Activated CD4-positive, alpha-beta T cell treated with anti-CD3 and anti-CD28 coated beads, Interleukin-2, amount 50 U/mL, for 48 hours (primary cell): Measurements from ENCODE around the gene PTGR2.
"Not testable (repeated sequence)": the region's sequence is repeated elsewhere in the genome, so short reads cannot be mapped to it uniquely, and the experiment has no call there.

ENCODE experiments used
- DNase-seq, 2 experiments: peaks; one replicate each; pipeline ENCODE4 v3.0.0-alpha.2; 2020

The PTGR2 gene

DNA sequence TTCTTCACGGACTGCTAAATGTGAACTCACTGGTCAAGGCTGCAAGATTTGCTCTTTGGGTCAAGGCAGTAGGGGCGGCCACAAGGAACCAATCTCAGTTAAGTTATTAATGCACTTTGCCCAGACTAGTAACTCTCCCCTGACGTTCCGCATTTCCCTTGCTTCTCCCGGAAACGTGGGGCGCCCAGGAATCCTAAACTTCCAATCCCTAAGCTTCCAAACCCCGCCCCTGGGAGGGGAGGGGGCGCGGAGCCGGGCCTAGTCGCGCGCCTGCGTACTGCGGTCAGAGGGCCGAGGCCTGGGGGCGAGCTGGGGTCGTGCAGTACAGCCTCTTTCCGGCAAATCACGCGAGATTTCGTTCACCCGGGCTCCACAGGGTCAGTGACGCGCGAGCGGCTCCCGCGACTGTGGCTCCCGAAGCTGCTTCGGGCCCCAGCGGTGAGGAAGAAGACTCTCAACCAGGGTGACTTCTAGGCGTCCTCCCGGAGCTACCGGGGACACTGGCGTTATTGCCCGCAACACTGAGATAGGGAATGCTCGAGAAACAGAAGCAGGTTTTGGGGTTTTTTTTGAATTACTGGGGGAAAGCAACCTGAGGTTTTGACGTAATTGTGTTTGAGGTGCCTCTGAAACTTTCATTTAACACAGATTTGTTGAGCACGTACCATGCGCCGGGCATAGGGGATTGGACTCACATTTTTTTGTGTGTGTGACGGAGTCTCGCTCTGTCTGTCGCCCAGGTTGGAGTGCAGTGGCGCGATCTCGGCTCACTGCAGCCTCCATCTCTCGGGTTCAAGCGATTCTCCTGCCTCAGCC, at the start of gene PTGR2:
Gene PTGR2 (plus strand): TSS at position 265 of the 816 bp plus-strand sequence. CDS start 7,032 bp downstream, outside the sequence.
- DNase-seq = peak; percentile 88 to 91

DNA sequence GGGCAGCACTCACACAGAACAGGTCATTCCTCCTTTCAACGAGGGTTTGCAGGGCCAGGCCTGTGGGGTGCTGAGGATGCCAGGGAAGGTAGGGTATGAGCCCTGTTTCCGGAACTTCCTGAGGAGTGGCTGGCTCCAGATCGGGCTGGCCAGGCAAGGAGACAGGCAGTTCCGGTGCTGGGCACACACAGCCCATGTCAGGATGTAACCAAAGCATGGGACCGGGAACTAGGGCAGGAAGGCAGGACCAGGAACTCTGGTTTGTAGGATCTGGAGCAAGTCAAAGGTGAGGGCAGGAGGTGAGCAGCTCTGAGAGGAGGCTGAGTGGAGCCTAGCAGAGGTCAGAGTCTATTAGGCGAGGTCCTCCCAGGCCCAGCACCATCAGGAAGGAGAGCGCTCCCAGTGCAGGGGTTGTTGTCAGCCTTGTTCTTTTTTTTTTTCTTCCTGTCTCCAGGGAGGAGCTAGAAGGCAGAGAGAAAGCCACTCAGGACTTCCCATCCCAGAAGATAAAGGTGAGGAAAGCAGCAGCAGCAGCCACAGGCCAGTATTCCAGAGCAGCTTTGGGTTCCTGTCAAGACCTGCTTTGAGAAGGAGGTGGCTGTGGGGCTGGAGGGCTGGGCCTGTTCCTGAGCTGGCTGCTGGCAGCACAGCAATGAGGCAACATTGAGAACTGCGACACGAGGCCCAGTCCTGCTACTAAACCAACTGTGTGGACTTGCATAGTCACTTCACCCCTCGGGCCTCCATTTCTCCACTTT, 49.0 kb upstream of the PTGR2 start:
- DNase-seq = no peak

DNA sequence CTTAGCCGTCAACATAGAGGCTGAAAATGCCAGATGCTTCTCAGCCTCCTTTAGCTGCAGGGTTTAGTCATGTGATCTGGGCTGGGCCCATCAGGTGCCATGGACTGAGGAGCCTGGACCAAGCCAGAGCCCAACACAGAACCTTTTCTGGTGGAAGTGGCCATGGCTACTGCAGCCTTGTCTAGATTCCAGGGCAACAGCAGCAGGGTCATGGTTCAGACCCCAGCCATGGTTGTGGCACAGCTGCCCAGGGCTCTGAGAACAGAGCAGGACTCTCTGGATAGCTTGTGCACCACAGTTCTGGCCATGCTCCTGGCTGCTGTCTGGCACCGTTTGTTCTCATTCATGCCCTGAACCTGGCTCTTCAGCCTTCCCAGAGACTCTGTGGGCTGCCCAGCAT, 47.0 kb upstream of the PTGR2 start:
- no peak for DNase-seq

DNA sequence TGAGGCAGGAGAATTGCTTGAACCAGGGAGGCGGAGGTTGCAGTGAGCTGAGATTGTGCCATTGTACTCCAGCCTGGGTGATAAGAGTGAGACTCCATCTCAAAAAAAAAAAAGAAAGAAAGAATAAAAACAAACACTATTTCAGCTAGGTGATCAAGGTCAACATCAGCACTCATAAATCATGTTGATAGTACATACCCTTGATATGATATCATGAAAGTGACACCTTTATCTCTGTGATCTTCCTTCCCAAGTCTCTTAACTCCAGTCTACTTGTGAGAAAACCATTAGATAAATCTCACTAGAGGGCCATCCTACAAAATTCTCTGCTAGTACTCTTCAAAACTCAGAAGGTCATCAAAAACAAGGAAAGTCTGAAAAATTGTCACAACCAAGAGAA, 44.2 kb upstream of the PTGR2 start:
- no peak for DNase-seq

DNA sequence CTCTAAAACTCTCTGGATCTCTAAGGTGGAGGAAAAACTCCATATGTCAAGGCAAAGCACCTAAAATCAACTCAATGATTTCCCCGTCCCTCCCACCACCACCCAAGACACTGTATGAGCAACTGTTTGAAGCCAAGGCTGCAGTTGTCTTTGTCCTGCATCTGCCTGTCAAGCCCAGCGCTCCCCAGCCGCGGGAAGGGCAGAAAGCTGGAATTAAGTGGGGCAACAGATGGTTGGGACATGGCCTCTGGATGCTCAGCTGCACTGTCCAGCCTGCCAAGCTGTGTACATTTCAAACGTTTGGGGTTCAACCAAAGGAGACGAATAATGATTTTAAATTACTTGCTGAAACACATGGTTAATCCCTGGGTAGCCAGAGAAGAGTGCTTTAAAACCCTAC, 42.2 kb upstream of the PTGR2 start:
- no peak for DNase-seq

DNA sequence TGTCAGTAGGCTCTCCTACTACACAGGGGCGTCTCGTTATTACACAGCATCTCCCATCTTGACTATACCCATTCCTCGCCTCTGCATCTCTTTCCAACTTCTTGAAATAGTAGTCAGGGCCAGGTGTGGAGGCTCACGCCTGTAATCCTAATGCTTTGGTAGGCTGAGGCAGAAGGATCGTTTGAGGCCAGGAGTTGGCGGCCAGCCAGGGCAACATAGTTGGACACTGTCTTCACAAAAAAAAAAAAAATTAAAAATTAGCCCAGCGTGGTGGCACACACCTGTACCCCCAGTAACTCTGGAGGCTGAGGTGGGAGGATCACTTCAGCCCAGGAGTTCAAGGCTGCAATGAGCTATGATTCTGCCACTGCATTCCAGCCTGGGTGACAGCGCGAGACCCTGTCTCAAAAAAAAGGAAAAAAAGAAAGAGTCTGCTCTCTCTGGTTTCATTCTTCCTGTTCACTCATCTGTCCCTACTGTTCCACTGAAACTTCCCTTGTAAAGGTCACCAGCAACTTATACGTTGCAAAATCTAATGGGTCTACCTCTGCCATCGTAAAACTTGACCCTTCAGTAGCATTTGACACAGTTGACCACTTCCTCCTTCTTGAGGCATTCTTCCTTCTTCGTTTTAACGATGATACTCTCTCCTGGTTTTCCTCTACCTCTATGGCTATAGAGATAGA, 41.0 kb upstream of the PTGR2 start:
- DNase-seq = no peak

DNA sequence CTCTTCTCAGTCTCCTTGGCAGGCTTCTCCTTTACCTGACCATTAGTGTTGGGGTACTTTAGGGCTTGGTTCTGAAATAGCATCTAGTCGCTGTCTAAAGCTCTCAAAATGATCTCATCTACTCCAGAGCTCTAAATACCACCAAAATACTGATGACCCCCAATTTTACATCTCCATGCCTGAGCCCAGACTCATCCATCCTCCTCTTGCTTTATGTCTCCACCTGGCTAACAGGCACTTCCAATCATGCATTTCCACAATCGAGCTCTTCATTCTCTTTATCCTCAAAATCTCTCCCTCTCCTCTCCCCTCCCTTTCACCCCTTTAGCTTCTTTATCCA, 40.5 kb upstream of the PTGR2 start:
- no peak for DNase-seq

DNA sequence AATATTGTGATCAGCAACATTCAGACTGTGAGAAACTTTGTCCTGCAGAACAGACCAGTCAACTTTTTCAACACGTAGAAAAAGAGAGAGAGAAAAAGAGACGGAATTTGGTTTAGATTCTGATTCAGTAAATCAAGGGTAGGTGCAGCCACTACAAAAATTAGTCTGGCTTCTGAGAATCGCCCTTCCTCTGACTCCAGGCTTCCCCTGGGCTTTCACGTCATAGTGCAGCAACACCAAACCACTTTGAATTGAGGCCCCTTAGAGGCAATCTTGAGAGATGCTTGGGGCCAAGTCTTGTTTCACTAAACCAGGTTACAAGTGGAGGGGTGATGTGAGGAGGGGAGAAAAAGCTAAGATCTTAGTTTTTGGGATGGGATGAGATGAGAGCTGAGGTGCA, 37.5 kb upstream of the PTGR2 start:
- peak; percentile 21 to 26 for DNase-seq

DNA sequence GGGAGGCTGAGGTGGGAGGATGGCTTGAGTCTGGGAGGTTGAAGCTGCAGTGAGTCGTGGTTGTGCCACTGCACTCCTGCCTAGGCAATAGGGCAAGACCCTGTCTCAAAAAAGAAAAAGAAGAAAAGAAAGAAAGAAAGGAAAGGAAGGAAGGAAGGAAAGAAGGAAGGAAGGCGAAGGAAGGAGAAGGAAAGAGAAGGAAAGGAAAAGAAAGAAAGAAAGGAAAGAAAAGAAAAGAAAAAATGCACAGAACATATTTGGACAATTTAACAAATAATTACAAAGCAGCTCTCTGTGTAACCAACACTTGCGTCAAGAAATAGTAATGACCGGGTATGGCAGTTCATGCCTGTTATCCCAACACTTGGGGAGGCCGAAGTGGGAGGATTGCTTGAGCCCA, 35.8 kb upstream of the PTGR2 start:
- DNase-seq = no peak

DNA sequence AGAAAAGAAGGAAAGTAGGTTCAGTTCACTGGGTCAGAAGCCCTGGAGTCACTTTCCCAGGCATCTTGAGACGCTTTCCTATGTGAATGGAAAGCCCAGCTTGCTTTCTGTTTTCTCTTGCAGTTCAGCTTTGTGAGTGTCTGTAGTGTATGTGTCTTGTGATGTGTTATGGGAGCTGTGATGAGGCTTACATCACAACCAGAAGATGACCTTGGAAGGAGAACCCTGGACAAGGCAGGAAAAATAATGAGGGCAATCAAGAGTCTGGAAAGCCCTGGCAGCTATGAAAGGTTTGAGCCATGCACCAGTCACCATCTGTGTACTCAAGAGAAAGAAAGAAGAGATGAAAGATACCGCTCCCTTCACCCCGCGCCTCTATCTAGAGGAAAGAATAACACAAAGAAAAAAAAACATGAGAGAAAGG, 35.2 kb upstream of the PTGR2 start:
- DNase-seq = no peak

DNA sequence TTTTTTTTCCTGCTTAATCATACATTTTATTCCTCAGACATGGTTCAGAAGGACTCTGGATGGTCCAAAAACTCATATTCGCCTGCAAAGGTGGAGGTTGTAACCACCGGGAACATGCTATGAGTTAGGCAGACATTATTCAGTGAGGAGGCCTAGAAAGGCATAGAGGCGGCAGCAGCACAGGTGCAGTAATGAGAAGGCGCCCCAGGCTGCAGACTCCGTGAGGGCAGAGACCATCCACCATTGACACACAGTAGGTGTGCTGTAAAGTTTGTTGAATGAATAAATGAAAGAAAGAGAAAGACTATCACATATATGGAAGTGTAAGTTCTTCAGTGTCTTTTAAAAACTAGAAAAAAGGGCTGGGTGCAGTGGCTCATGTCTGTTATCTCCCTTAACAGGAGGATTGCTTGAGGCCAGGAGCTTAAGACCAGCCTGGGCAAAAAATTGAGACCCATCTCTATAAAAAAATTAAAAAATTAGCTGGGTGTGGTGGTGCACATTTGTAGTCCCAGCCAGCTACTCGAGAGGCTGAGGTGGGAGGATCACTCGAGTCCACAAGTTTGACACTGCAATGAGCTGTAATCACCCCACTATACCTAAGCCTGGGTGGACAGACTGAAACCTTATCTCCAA, 34.5 kb upstream of the PTGR2 start:
- no peak for DNase-seq

DNA sequence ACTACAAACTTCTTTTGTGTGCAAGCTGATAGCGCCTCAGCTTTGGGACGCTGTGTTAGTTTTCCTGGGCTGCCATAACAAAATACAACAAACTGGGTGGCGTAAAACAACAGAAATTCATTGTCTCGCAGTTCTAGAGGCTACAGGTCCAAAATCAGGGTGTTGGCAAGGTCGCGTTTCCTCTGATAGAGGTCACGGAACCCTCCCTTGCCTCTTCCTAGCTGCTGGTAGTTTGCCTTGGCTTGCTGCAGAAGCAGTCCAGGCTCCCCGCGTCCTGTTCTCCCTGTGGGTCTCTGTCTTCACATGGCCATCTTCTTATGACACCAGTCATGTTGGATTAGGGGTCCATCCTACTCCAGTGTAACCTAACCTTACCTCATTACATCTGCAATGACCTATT, 32.8 kb upstream of the PTGR2 start:
- DNase-seq = no peak

DNA sequence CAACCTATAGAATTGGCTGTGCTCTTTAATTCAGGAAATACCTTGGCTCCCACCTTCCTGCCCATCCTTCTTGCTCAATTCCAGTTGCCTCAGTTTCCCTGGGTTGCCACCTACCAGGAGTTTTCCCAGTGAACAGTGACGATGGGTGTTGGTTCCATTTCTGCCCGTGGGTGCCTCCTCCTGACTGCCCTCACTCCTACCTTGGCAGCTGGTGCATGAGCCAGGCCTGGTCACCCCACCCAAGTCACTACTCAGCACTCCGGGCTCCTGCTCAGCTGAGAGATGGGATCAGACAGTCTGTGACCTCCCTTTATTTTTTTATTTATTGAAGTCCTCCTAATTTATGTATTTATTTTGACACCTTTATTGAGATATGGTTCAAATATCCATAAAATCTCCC, 31.0 kb upstream of the PTGR2 start:
- no peak for DNase-seq

DNA sequence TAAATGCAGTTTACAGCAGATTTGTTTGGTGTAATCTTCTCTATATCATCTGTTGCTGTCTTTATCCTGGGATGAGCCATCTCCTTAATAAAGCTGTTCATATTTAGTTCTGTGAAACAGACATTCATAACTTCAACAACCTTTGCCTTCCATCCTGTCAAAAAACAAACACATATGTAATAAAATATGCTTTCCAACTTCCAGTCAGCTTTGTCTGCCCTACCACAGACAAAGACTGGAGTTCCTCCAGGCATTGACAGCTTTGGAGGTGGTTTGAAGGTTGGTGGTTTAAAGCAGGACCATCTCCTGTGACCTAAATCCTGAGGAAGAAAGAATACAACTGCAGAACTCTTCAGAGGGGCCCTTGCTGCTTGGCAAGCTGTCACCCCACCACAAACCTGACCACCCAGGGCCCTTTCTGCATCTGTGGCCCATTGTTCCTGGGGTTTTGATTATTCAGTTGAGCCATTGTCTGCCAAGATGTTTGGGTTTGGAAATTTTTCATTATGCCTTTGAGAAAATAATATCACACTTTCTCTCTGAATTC, 28.2 kb upstream of the PTGR2 start:
- no peak for DNase-seq

DNA sequence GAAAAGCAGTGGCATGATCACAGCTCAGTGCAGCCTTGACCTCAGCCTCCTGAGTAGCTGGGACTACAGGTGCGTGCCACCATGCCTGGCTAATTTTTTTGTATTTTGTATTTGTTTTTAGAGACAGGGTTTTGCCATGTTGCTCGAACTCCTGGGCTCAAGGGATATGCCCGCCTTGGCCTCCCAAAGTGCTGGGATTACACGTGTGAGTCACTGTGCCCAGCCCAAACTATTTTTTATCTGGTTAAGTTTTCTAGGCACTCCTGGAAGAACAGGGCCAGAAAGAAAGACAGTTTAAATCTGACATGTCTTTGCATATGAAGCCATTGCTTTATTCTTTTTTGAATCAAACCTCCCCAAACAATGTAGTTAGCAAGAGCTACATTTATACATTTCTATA, 27.5 kb upstream of the PTGR2 start:
- no peak for DNase-seq

DNA sequence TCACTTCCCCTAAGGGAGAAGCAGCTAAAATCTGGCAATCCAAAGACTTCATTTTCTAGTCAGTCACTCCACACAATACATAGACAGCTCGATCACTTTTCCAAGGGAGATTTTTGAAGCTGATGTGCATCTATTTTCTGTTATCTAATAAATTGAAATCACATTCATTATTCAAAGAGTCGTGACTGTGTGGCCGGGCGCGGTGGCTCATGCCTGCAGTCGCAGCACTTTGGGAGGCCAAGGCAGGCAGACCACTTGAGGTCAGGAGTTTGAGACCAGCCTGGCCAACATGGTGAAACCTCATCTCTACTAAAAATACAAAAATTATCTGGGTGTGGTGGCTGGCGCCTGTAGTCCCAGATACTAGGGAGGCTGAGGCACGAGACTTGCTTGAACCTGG, 27.1 kb upstream of the PTGR2 start:
- DNase-seq = no peak

DNA sequence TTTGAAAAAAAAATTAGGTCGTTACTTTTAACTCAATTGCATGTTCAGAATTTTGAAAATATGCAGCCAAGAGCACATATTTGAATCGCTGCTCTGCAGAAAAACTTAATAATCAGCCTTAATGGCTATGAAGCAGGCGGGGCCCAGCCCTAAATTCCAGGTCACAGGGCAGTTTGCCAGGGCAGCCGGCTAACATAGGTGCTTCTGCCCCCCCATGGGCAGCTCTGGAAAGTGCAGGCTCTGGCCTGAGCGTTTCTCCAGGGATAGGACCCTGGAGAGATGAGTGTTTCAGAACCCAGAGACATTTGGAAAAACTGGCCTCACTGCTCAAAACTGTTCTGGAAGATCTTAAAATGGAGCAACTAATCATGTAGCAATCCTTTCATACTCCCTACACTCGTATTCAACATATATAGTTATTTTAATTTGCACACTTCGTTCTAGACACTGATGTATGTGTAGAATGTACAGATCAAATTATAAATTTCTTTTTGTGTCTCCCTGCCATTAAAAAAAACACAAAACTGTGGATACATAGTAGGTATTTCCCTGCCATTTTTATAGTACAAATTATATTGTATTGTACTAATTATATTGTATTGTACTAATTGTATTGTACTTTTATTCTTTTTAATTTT, 26.0 kb upstream of the PTGR2 start:
- DNase-seq = peak; percentile 84 to 87

DNA sequence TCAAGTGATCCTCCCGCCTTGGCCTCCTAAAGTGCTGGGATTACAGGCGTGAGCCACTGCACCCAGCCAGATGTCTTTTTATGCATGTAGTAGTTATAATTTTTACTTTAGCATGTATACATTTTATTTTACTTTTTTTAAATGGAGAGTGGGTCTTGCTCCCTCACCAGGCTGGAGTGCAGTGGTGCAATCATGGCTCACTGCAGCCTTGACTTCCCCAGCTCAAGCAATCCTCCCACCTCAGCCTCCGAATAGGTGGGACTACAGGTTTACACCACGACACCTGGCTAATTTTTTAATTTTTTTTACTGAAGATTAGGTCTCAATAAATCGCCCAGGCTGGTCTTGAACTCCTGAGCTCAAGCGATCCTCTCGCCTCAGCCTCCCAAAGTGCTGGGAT, 24.4 kb upstream of the PTGR2 start:
- not testable (repeated sequence) for DNase-seq

DNA sequence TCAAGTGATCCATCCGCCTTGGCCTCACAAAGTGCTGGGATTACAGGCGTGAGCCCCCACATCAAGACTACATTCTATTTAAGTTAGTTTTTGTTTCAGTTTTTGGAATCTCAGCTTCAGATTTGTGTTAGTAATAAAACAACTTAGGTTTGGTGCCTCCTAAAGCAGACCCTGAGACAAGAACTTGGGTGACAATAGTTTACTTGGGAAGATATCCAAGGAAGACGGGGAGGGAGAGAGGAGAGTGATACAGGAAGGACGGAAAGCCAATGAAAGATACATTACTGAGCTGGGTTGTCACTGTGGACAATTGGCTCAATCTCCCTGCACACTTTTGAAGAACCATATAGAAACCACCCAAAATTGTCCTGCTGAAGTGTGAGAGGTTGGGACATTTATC, 22.6 kb upstream of the PTGR2 start:
- no peak for DNase-seq

DNA sequence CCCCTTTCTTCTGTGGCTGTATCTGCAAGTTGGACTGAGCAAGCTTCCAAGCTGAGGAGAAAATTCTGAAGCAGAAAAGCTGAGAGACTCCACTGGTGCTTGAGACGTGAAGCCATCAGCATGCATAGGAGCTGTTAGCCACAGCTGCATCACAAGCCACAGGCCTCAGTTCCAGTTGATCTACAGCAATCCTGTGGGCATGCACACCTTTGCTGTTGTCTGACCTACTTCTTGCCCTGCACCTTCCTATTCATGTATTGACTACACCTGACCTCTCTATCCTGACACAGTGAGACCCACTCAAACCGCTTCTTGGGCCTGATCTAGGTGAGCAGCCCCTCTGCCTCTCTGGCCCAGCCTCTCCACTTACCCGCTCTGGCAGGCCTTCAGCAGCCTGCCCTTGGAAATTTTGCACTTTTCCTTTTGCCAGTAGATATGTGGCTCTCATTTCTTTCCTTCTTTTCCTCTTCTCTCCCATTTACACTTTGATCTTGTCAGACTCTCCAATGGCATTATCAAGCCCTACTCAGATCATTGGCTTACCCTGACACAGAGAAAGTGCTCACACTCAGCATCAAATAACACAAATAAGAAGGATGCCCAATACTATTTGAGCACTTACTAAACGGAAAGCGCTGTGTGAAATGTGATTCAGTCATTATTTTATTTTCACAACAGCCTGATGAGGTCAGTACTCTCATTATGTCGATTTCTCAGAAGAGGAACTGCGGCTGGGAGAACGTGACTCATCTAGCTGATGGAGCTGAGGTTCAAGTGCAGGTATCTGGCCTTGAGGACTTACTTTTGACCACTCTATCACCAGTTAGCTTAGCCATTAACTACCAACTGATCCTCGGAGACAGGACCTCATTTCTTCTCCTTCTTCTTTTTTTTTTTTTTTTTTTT, 21.9 kb upstream of the PTGR2 start:
- peak; percentile 50 to 66 for DNase-seq

DNA sequence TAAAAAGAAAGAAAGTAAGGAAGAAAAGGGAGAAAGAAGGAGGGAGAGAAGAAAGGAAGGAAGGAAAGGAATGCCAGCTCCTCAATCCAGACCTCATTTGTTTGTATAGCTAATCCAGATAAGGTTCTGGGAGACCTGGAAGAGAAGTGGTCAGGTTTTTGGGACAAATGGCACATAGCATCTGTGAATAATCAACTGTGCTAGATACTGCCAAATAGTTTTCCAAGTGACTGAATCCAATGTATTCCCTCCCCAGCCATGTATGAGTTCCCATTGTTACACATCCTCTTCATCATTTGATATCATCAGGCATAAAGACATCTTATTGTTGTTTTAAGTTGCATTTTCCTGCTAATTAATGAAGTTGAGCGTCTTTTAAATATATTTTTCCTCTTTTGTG, 18.6 kb upstream of the PTGR2 start:
- no peak for DNase-seq
